ENCODE measurements around the gene NOS2. TPM values are rescaled to one million over a fixed set of nuclear protein-coding genes. Genes with fewer than 3 reads are reported as not detected.

The NOS2 gene
- total RNA-seq, 1 experiment from 2014 or later: not detected

- no peak for DNase-seq (ENCODE audit: low spot score)
Measured at GRCh38 chr17:27721797-27722196, 78.5 kb downstream of the NOS2 start.

Small RNAs within 50 kb of the gene (small RNA-seq; reads per million reads assigned to genes)
- gene AC130289.1: not detected
- not detected for gene AC130289.2

Other genes with a start within 250 kb of the NOS2 start
- 58.5 and 61.4 TPM in 2 replicates for gene LGALS9, start 169.3 kb downstream of the NOS2 start, total RNA-seq (2014; rRNA removed; shearing (Covaris generic))
- 0.64 and 2.2 TPM in 2 replicates for gene LYRM9, start 92.8 kb upstream of the NOS2 start, total RNA-seq (2014; rRNA removed; shearing (Covaris generic))
- gene NLK, start 242.1 kb upstream of the NOS2 start, total RNA-seq (2014; rRNA removed; shearing (Covaris generic)): 13.0 and 17.7 TPM in 2 replicates